H1 (cell line): ENCODE data around the gene SDF2L1.

ENCODE experiments used
- ATF2 ChIP-seq: IDR thresholded peaks from 2 replicates; pipeline ENCODE4 v1.6.1; 2012; ENCODE audit warnings: low read length, inconsistent platforms
- ATF3 ChIP-seq: IDR thresholded peaks from 2 replicates; pipeline ENCODE4 v1.6.1; 2011; ENCODE audit warnings: low read depth, mild to moderate bottlenecking, low read length; ENCODE audit not compliant: insufficient read depth
- CEBPB ChIP-seq: IDR thresholded peaks from 2 replicates; pipeline ENCODE4 v1.6.1; 2012; ENCODE audit warnings: low read depth, low read length
- CTCF ChIP-seq, 3 experiments: IDR thresholded peaks; 1 replicate in 2 of 3; 2 replicates in 1 of 3; pipeline versions ENCODE4 v1.5.1 to v1.6.1; 2011; ENCODE audit warnings: low read length in 3 of 3, mild to moderate bottlenecking in 3 of 3, inconsistent platforms in 2 of 3, low read depth in 1 of 3, moderate library complexity in 1 of 3; ENCODE audit not compliant: insufficient read depth in 1 of 3; ENCODE audit errors: control extremely low read depth in 1 of 3
- EP300 ChIP-seq, 2 experiments: IDR thresholded peaks; 1 replicate in 1 of 2; 2 replicates in 1 of 2; pipeline ENCODE4 v1.6.1; 2011 to 2012; ENCODE audit warnings: low read depth in 2 of 2, low read length in 2 of 2, mild to moderate bottlenecking in 2 of 2, borderline replicate concordance in 1 of 2, inconsistent platforms in 1 of 2, moderate library complexity in 1 of 2
- POLR2A ChIP-seq, 2 experiments: IDR thresholded peaks; 1 replicate in 1 of 2; 2 replicates in 1 of 2; pipeline ENCODE4 v1.6.1; 2011; ENCODE audit warnings: low read depth in 2 of 2, low read length in 2 of 2, mild to moderate bottlenecking in 2 of 2; ENCODE audit errors: control extremely low read depth in 1 of 2
- POLR2AphosphoS5 ChIP-seq: IDR thresholded peaks from 2 replicates; pipeline ENCODE4 v1.6.1; 2011; ENCODE audit warnings: low read depth, low read length
- POU5F1 ChIP-seq: IDR thresholded peaks from 2 replicates; pipeline ENCODE4 v1.6.1; 2011; ENCODE audit warnings: low read depth, mild to moderate bottlenecking, low read length, moderate library complexity
- RAD21 ChIP-seq, 2 experiments: IDR thresholded peaks in 1 of 2; conservative IDR thresholded peaks in 1 of 2; 2 replicates each; pipeline ENCODE4 v1.6.1; 2011; ENCODE audit warnings: low read depth in 2 of 2, low read length in 2 of 2, improper control_type of control experiment in 1 of 2, inconsistent platforms in 1 of 2, mild to moderate bottlenecking in 1 of 2, moderate library complexity in 1 of 2
- RBBP5 ChIP-seq: IDR thresholded peaks from 2 replicates; pipeline ENCODE4 v1.7.1; 2012; ENCODE audit warnings: low read depth, mild to moderate bottlenecking, inconsistent platforms, low read length, moderate library complexity, borderline replicate concordance
- SIN3A ChIP-seq, 2 experiments: IDR thresholded peaks in 1 of 2; conservative IDR thresholded peaks in 1 of 2; 2 replicates each; pipeline ENCODE4 v1.6.1; 2011 to 2012; ENCODE audit warnings: low read length in 2 of 2, improper control_type of control experiment in 1 of 2, low read depth in 1 of 2, mild to moderate bottlenecking in 1 of 2
- SP1 ChIP-seq: IDR thresholded peaks from 2 replicates; pipeline ENCODE4 v1.6.1; 2011; ENCODE audit warnings: low read depth, low read length
- SRF ChIP-seq: IDR thresholded peaks from 2 replicates; pipeline ENCODE4 v1.6.1; 2011; ENCODE audit warnings: mild to moderate bottlenecking, low read depth, low read length, moderate library complexity
- YY1 ChIP-seq: IDR thresholded peaks from 2 replicates; pipeline ENCODE4 v1.6.1; 2011; ENCODE audit warnings: low read depth, mild to moderate bottlenecking, low read length

GRCh38 chr22:21659864-21660525 is 17.9 kb downstream of the SDF2L1 start:
- no peak for TF ChIP-seq RBBP5
- no peak for TF ChIP-seq POLR2A (IDR thresholded peaks at IDR 0.05; ENCODE audit: control extremely low read depth in 1 of 2, low read depth in 2 of 2, low read length in 2 of 2)
- TF ChIP-seq CTCF (IDR thresholded peaks at IDR 0.05; ENCODE audit: control extremely low read depth in 1 of 3, insufficient read depth in 1 of 3, low read depth in 1 of 3, low read length in 3 of 3): no peak
- no peak for TF ChIP-seq ATF3
- no peak for TF ChIP-seq SIN3A (conservative IDR thresholded peaks at IDR 0.05 in 1 of 2, IDR thresholded peaks at IDR 0.05 in 1 of 2; ENCODE audit: low read depth in 1 of 2, low read length in 2 of 2)
- no peak for TF ChIP-seq POU5F1
- TF ChIP-seq RAD21 (IDR thresholded peaks at IDR 0.05 in 1 of 2, conservative IDR thresholded peaks at IDR 0.05 in 1 of 2; ENCODE audit: low read depth in 2 of 2, low read length in 2 of 2): no peak
- TF ChIP-seq EP300 (IDR thresholded peaks at IDR 0.05; ENCODE audit: borderline replicate concordance in 1 of 2, low read depth in 2 of 2, low read length in 2 of 2): no peak
- no peak for TF ChIP-seq ATF2
- TF ChIP-seq YY1: no peak
- TF ChIP-seq POLR2AphosphoS5: no peak
- no peak for TF ChIP-seq CEBPB
- TF ChIP-seq SRF: no peak
- TF ChIP-seq SP1: no peak
